NCI-H2081 (cell line): ENCODE results near the gene MOV10L1.

Experiments used
- DNase-seq, 2 experiments: peaks; one replicate each; lab custom pipeline; 2025; lab: John Stamatoyannopoulos, UW

The MOV10L1 gene

DNA sequence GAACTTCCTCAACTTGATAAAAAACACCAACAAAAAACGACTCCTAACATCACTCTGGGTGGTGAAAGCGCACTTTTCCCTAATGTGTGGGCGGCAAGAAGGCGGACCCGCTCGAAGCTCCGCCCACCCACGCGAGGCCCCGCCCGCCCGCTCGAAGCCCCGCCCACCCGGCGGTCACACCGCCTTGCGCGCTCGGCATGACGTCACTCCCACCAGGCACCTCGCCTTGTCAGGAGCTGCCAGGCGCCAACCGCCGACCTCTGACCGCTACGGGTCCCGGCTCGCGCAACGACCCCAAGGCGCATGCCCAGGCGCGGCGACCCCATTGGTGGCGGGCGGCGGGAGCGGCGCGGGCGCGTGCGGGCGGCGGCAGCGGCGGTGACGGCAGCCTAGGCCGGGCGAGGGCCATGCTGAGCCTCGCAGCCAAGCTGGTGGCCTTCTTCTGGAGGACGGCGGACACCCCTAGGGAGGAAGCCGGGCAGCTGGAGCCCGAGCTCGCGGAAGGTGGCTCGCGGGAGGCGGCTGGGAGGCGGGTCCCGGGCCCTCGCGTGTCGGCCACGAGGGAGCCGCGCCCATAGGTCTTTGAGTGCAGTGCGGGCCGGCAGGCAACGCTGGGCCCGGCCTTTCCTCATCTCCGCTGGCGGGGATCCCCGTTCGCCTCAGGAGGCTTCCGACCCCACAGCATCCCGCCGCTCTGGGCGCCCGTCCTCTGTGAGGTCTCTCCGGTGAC, at the start of gene MOV10L1:
MOV10L1 (plus strand) TSS at position 325 of the 730 bp plus-strand sequence; CDS start at position 408, 83 bp downstream.
- DNase-seq: no peak

DNA sequence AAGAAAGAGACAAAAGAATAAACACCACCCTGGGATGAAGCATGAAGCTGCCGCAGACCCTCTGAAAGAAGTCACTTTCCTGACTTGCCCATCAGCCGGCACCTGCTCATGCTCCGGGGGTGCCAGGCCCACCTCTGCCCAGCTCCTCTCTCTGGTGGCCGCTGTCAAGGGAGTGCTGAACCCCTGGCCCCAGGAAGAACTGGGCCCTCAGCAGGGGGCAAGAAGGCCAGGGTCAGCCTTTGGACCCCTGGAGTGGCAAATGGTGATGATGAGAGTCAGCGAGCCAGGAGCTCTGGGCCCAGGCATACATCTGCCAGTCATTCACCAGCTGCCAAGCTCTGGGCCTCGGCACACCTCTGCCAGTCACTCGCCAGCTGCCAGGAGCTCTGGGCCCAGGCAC, 49.1 kb upstream of the MOV10L1 start:
- no peak for DNase-seq

DNA sequence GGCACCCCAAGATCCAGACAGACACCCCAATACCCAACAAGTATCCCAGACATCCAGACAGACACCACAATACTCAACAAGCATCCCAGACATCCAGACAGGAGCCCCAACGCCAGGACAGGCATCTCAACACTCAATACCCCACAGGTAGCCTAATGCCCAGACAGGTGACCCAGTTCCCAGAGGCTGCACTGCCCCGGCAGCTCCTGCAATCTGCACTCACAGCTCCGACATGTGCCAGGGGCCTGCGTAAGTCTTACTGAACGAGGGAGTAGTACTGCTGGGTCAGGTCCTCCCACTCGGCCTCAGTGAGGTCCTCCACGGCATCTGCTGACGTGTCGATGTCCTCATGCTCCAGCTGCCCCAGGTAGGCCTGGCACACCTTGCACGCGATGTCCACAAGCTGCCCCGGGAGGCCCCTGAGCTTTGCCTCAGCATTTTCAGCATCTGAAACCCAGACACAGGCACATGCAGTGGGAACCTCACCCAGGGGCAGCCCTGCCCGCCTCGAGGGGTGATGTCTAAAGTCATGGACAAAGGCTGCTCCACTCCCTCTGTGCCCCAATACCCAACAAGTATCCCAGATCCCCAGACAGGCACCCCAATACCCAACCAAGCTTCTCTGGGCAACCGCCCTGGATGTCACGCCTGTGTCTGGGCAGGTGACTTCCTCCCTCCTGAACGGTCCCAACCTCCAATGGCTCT, 48.3 kb upstream of the MOV10L1 start:
- DNase-seq: no peak

DNA sequence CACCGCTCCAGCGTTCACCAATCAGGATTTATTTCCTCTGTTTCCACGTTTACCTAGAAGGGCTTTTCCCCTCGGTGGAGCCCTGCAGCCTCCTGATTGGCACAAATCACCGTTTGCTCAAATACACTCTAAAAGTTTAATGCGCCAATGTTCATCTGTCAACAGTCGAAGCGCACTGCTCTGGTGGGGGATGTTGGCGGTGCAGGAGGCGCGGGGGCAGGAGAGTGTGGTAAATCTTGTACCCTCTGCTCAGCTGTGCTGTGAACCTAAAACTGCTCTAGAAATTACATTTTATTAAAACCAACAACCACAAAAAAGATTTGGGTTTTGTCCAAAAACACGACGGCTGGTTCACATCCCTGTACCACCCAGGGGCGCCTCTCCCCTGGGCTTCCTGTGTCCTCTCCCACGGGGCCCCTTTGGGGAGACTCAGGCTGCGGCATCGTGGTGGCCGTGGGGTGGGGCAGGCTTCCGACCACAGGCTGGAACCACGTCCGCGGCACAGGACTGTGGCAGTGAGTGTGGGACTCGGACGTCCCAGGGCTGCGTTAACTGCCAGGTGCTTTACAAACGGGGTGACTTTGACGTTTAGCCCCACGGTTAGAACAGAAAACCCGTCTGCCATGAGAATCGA, 45.2 kb upstream of the MOV10L1 start:
- no peak for DNase-seq

DNA sequence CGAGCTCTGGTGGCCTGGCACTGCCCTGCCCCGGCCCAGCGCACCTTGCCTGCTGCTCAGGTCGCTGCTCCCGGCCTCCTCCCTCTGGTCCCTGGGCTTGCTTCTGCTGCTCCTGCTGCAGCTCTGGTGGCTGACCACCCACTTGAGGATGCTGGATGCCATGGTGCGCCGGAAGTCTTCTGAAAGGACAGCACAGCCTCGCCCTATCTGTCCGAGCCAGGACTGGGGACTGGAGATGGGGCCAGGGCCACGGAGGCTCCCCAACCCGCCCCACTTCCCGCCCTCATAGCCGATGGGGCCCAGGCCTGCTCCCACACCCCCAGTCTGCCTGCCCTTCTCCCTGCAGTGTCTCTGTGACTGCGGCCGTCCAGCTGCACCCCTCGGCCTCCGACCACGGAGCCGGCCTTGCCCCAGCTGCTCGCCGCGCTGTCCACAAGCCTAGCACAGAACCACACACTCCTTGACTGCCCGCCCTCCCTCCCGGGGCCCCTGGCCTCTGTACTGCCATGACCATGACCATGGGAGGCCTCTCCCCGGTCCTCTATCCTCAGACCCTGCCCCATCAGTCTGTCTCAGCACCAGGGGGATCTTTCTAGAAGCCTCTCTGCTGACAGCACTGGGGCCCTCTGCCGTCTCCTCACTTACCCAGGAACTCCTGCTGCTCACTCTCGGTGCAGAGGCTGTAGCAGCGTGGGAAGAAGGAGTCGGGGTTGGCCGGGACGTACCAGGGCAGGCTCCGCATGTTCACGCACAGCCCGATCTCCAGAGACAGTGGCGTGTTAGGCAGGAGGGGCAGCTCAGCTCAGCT, 44.4 kb upstream of the MOV10L1 start:
- no peak for DNase-seq

DNA sequence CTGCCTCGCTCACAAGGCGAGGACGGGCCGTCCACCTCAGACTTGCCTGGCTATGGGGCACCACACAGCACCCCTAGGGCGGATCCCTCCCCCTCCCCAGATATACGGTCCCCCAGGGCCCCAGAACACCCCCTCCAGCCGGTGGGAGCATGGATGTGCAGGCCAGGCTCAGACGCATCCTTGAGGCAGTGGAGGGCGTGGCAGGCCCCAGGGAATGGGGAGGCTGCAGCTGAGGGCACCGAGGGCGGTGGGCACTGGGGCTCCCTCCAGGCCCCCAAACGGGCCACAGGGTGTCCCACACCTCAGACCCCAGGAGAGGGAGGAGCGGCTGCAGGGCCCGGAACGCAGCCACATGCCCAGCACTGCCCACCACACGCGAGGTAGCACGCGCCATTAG, 43.8 kb upstream of the MOV10L1 start:
- DNase-seq: no peak

DNA sequence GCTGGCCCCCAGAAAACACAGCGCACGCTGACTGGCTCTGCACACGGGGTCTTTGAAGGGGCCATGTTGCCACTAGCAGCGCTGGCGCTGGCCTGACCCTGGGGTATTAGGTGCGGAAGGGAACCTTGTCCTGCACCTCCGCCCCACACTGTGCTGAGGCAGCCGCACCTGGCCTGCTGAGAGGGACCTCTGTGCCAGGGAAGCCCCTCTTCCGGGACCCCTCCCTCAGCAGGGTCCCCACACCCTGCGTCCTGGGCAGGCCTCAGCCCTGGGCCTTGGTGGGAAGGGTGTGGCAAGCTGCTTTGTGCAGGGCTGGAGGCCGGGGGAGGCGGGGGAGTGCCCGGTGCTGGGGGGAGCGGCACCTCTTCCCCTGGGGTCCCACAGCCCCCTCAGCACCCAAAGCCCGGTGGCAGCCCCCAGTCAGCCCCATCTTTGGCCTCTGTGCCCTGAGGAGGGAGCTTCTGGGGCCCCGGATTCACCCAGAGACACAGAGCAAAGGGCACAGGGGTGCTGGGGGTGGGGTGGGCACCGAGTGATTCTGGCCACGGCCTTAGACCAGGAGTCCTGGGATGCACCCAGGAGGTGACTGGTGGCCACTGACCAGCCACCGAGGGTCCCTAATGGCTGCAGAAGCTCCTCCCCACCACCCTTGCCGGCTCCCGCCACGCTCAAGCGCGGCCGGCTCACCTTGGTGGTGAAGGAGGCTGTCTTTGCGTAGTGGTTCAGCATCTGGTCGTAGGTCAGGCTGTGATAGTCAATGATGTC, 43.1 kb upstream of the MOV10L1 start:
- no peak for DNase-seq

DNA sequence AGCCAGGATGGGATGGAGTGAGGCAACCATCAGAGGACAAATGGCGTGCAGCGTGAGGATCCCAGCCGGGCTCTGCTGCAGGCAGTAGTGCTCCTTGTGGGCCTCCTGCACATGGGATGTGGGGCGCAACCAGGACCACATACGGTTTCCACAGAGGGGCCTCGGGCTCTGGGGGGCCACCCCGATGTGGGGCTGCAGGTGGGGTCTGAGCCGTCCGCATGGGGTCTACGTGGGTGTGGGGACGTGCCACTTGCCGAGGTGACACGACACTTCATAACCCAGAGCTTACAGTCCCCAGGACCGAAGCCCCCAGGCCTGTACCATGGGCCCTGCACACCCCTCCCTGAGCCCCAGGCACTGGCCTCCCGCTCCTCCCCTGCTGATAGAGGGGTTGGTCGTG, 42.5 kb upstream of the MOV10L1 start:
- DNase-seq: no peak

DNA sequence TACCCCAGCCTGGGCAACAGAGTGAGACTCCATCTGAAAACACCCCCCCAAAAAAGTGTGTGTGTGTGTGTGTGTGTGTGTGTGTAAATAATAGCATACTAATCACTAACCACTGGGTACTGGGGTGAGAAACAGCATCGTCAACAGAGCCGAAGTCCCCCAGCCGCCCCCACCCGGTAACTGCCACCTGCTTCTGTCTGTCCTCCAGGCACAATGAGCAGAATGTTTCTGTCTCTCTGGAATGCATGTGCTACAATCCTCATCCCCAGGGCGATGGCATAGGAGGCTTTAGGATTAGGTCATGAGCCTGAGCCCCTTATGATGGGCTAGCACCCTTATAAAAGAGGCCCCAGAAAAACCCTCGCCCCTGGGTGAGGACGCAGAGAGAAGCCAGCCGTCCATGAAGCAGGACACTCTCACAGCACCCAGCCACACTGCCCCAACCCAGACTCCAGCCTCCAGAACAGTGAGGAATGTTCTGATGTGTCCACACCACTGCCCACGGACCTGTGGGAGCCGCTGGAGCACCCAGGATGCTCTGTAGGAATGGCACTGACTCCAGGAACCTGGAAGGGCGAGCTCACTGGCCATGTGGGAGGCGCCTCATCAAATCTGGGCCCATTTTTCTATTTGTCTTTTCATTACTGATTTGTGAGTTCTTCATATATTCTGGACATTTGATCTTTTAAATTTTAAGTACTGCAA, 41.6 kb upstream of the MOV10L1 start:
- no peak for DNase-seq

DNA sequence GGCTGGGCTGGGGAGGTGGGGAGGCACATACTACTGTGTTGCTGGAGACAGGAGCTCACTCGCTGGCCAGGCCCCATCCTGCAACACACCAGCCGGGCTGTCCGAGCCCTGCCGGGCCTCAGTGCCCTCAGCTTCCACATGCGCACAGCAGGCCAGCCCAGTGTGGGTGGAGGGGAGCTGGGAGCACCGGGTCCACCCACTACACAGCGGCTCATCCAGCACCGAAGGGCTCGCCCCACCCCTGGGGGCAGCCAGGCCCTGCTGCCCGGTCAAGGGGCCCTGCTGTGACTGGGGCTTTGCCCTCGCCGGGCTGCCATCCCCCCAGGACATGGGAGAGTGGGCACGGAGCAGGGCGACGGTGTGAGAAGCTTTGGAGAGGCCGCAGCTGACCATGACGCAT, 41.0 kb upstream of the MOV10L1 start:
- DNase-seq: no peak

DNA sequence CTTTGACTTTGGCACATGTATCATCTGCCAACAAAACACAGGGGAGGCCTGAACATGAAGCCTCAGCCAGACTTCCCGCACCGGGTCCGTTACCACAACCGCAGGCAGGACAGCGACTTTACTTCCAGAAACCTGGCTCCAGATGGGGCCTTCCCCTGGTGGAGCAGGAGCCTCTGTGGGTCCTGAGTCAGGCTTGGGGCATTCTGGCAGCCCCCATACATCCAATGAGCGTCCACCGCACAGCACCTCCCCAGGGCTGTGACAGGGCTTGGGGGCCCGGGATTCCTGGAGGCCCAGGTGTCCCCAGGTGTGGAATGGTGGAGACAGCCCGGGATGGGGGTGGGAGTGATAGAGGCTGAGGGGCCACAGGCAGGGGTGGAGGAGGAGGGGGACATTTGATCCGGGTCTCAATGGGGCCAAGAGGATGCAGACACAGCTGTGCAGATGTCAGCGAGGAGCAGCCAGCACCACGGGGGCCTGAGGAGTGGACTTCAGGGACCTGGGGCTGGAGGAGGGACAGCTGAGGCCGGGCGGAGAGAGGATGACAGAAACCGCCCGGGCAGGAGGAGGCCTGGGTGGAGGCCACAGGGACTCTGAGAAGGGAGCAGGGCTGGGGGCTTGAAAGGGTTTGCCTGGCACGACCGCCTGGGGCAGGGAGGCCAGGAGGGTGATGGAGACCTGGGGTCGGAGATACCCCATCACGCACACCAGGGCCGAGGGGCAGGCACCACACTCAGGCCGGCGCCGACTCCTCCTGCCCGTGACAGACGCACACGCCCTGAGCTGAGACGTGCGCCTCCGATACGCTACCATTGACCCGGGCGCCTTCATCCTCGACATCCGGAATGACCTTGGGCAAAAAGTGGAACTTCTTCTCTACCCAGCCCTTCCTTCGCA, 40.3 kb upstream of the MOV10L1 start:
- DNase-seq: no peak

DNA sequence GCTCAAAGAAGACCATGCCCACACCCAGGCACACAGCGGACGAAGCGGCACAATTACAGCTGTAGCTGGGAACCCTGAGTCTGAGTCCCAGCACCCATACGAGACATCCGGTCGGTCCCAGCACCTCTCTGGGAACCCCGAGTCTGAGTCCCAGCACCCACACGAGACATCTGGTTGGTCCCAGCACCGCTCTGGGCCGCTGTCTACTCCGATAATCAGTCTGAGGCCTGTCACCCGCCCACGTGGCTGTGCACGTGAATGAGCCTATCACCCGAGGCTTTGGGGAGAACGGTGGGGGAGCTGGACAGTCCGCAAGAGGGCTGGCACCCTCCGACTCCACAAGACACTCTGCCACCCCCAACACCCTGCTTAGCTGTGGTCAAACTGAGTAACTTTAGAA, 37.9 kb upstream of the MOV10L1 start:
- no peak for DNase-seq

DNA sequence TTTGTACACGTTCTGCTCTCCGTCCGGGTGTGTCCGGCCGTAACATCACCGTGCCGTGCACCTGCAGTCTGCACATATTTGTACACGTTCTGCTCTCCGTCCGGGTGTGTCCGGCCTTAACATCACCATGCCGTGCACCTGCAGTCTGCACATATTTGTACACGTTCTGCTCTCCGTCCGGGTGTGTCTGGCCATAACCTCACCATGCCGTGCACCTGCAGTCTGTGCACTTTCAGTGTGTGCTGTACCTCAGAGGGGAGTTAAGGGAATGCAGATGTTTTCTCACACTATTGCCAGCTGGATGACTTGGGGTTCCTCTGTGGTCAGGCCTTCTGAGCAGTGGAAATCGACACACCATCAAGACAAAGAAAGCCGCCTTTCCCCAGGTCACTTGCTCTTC, 35.9 kb upstream of the MOV10L1 start:
- no peak for DNase-seq

DNA sequence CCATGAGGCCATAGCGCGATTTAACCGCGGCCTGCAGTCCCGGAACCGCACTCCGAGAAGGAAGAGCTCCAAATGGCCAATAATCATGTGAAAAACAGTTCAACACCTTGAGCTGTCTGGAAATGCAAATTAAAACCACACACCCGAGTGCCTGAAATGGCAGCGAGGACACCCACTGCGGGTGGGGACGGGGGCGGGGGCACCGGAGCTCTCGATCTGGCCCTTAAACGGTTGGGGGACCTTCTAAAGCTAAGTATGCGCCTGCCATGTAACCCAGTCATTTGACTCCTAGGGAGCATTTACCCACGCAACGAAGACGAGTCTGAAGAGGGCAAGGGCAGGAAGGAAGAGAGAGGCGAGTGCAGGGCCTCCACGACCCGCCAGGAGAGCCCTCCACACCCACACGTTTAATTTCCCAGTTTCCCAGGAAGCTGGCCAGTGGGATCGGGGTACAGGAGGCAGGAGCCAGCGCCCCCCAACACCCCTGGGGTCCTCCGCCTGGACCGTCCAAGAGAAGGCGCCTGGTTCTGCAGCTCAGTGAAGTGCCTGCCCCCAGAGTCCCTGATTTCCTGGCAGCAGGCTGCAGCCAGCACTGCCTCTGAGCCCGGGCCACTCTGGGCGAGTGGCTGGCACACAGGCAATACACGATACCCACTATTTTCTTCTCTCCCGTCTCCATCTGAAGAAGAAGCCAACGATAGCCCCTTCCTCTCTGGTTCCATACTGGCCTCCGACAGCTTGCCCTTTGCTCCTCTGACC, 33.4 kb upstream of the MOV10L1 start:
- DNase-seq: no peak

DNA sequence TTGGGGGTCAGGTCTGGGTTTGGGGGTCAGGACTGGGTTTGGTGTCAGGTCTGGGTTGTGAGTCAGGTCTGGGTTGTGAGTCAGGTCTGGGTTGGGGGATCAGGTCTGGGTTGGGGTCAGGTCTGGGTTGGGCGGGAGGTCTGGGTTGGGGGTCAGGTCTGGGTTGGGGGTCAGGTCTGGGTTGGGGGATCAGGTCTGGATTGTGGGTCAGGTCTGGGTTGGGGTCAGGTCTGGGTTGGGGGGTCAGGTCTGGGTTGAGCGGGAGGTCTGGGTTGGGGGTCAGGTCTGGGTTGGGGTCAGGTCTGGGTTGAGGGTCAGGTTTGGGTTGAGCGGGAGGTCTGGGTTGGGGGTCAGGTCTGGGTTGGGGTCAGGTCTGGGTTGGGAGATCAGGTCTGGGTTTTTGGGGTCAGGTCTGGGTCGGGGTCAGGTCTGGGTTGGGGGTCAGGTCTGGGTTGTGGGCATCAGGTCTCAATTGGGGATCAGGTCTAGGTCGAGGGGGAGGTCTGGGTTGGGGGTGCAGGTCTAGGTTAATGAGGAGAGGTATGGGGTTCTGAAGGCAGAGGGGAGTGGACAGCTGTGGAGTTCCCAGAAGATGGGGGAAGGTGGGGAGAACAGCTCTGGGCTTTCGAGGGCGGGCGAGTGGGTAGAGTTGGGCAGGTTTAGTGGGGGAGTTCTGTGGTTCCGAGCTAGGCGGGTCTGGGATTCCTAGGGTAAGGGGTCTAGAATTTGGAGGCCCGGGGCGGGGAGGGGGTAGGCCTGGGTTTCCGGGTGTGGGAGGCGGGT, 32.3 kb upstream of the MOV10L1 start:
- DNase-seq: no peak

DNA sequence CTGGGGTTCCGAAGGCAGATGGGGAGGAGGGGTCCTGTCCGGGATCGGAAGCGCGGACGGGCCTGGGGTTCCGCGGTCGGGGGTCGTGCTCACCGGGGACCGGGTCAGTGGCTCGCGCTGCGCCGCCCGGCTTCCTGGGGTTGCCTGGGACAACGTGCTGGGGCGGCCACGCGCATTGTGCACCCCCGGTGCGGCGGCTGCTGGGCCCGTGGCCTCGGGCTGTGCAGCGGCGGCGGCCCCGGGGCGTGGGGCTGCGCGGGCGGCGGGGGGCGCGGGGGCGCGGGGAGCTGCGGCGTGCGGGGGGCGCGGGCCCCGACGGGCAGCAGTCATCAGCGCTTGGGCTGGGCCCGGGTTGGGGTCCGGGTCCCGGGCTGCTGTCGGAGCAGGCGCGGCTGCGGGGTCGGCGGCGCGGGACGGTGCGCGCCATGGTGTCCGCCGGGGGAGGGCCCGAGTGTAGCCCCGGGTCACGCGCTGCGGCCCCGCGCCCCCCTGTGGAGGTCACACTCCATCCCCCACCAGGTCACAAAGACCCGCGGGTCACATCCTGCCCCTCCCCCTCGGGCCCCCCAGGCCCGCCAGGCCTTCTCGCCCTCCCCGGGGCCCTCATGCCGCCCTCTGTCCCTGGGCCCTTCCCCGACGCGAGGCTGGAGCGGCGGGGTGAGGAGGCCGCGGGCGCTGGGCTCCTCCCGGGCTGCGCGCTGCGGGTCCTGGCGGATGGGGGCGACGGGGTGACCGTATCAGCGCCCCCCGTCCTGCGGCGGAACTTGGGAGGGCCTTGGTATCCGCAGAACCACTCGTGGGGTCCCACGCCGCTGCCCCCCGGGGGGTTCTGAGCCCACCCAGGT, 31.5 kb upstream of the MOV10L1 start, which contains the start of gene TTLL8:
TTLL8 (minus strand) TSS at position 238 of the 845 bp plus-strand sequence.
- DNase-seq: no peak
